ENCODE results near the gene VASH1.
"Not testable (repeated sequence)": the region's sequence is repeated elsewhere in the genome, so short reads cannot be mapped to it uniquely, and the experiment has no call there.

The VASH1 gene

DNA sequence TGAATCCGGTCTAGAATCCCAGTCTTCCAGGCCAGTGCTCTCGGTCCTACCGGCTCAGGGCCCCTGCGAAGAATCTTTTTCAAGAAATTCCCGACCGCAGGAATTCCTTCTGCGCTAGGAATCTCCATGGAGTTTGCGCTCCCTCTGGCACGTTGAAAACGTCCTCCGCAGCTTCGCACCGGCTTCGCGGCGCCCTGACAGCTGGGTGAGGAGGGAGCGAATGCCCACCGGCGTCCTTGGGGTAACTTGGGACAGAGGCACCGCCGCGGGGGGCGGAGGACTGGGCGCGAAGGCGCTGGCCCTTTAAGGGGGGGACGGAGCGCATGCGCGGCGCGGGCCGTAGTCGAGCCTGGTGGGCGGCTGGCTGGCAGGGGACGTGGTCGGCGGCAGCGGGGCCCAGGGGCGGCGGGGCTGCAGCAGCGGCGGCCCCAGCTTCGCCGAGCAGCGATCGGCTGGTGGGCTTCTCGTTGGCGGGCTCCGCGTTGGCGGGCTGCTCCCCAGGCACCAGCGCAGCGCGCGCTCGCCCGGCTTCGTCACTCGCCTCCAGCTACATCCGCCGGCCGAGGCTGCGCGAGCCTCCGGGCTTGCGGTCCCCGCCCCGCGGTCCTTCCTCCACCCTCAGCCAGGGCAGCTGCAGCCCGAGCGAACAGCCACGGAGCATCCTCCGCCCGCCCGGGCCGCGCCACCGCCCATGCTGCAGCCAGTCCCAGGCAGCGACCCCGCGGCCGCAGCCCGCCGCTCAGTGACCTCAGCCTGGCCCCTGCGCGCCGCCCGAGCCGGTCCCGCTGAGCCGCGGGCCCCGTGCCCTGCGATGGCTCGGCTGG, at the start of gene VASH1:
Gene VASH1, plus strand, starts transcription at position 333 of the 824 bp plus-strand sequence. CDS start 1,354 bp downstream, outside the sequence.
- peak; percentile 62 for DNase-seq

DNA sequence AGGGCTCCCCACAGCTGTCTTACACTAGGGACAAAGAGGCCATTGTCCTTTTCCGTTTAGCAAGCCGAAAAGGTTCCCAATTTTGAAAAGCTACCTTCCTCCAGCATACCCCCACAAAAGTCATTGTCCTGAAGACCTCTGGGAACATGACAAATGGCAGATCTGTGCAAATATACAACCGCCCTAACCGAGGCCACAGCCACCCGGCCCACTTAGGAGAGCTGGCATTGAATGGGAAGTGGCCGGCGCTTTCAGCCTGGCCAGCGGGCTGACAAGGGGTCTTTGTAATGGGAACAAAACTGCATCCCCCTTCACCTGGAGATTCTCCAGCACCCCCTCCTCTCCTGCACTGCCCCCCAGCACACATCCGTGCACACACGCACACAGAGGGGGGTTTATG, 48.1 kb upstream of the VASH1 start:
- DNase-seq, result no peak

DNA sequence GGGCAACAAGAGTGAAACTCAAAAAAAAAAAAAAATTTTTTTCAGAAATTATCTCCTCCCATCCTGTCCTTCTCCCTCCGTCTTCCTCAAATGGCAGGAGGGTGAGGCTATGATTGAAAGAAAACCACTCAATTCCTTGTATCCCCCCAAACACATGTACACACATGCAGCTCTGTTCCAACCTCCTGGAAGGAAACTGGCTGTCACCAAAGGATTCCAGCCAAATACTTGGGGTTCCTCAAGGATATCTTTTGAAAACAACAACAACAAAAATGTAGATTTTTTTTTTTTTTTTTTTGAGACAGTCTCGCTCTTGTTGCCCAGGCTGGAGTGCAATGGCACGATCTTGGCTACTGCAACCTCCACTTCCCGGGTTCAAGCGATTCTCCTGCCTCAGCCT, 46.8 kb upstream of the VASH1 start:
- DNase-seq, result no peak

DNA sequence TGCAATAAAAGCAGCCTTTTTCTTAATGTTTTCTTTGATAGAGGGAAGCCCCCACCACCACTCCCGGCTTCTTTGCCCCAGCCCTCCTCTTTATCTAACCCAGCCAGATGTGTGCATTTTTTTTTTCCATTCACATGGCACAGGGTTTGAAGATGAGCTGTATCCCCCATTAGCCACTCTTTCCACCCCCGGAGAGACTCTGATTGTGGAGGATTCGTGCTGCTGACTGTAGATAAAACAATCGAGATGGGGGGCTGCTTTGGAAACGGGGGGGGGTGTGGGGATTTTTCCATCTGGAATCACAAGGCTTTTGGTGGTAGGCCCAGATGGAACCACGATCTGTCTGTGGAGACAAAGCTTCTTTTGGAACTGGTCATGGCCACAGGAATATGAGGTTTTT, 46.2 kb upstream of the VASH1 start:
- DNase-seq, result no peak

DNA sequence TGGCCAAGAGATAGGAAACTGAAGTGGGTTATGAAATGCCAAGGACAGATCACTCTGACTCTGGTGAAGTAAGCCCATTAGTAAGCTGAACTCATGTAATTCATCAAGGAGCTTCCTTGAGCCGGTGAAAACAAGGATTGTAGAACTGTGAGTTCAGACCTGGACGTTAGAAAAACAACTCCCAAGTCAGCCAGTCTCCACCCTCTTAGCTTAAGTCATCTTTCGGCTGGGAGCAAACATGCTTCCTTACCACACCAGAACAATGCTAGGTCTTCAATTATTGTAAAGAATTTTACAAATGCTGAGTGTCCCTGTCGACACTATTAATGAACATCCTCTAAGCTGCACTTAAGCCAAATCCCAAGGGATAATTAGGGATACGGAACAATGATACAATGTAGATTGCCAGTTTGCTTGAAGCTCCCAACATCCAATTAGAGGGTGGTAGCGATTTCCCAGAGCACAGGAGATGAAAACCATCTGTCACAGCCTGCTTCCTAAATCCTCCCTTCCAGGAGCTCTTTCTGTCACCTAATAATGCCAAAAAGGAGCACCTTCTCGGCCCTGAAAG, 45.7 kb upstream of the VASH1 start:
- peak; percentile 39 for DNase-seq

DNA sequence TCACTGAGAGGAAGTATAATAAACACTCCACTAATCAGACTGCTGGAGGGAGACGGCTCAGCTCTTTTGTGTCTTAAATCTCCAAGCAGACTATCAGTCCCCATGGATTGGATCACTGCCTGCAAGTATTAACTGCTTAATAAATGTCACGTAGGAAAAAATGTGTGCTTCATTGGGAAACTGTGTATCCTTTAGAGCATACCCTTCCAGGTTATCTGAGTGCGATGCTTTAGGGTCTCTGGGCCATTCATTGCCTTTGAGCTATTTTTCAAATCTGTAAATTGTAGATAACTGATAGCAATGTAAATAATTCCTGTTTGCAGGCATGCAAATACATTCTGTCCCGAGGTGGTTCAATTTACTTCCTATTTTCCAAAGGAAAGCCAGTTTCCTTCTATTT, 45.0 kb upstream of the VASH1 start:
- DNase-seq, result no peak

DNA sequence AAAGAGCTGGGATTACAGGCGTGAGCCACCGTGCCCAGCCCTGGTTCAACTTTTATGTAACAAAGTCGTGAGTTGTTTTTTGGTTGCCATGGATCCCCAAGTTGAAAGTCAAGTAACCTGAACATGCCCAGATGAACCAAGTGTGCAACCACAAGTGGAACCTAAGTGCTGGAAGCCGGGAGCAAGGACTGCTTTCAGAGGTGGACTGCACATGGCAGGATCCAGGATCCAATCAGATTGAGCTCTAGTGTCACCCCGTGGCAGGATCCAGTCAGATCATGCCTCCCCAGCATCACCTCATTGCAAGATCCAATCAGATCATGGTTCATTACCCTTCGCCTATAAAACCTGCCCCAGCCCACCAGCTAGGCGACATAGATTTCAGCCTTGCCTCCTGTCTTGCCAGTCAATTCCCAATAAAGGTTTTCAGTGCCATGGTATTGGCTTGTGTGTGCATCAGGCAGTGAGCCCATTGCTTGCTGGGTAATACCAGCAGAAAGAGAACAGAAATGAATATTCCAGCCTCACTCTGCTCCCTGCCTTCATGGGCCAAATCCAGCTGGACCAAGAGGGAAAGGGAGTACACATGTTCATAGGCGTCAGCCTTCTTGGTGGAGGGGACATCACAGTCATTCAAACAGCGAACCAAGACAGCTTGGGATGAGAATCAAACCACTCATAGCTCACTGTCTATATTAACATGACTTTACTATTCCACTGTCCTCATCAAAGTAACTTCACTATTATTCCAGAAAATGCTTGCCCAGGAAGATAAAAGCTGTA, 43.6 kb upstream of the VASH1 start:
- no peak for DNase-seq

DNA sequence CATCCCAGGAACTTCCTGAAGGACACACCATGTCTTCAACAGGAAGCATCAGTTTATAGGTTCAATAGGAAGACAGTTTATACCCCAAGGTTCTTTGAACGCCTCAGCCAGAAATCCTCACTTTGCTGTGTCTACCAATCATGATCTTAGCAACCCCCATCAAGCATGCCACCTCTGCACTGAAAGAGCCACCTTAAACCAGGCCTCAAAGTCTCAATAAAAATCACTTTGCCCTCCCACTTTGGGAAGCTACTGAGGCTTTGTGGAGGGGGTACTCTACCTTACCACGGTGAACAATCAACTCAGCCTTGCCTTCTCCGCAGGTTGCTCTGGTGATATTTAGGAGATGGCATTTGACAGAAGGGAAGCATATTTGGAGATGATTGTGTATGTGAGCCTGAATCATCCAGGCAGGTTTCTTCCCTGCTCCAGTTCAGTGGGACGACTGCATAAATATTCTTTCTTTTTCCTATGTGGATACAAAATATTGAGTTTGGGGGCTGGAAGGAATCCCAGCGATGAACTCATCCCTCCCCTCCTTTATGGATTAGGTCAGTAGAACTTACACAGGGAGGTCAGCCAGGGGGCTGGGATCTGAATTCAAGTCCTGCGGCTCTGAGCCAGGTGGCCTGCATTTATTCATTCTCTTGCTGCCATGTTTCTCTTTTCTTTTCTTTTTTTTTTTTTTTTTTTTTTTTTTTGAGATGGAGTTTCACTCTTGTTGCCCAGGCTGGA, 42.8 kb upstream of the VASH1 start:
- DNase-seq, result no peak

DNA sequence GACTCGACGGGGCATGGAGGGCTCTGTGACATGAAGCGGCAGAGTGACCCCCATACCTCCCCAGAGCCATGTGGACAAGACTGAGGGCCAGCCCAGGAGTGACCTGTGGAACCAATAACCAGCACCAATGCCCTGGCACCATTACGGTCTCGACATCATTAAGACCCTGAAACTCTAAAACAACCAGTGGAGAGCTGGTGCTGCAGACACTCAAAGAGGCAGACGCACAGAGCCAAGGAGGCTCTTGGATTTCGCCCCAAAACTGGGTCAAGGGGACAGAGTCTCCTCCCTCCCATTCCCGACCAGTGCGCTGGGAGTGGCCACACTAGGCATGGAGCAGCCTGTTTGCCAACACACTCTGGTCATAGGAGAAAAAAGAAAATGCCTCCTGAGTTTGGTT, 41.6 kb upstream of the VASH1 start:
- DNase-seq, result no peak

DNA sequence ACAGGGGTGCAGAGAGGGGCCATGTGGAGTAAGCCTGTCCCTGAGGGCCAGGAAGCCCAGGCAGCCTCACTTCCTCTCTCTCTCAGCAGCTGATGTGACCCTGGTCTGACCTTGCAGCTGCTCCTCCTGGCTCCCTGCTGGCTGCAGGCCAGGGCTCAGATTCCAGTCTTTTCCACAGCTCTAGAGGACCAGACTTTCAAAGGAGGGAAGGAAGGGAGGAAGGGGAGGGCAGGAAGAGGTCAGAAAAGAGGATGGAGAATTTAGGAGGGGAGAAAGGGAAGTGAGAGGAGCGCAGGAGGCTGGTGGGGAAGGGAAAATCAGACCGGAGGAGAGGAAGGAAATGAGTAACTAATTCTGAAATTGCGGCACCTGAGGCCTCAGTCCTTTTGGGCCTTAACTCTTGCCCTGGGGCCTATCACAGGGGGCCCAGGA, 40.9 kb upstream of the VASH1 start:
- DNase-seq, result peak; percentile 34

DNA sequence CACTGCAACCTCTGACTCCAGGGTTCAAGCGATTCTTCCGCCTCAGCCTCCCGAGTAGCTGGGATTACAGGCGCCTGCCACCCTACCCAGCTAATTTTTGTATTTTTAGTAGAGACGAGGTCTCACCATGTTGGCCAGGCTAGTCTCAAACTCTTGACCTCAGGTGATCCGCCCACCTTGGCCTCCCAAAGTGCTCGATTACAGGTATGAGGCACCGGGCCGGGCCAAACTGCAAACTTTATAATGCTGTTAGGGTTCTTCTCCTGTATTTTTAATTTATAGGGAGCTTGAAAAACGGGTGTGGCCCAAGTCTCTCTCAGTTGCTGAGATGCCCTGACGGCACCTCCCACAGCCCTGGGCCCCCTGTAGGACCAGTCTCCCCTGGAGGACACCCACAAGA, 39.8 kb upstream of the VASH1 start:
- not testable (repeated sequence) for DNase-seq

DNA sequence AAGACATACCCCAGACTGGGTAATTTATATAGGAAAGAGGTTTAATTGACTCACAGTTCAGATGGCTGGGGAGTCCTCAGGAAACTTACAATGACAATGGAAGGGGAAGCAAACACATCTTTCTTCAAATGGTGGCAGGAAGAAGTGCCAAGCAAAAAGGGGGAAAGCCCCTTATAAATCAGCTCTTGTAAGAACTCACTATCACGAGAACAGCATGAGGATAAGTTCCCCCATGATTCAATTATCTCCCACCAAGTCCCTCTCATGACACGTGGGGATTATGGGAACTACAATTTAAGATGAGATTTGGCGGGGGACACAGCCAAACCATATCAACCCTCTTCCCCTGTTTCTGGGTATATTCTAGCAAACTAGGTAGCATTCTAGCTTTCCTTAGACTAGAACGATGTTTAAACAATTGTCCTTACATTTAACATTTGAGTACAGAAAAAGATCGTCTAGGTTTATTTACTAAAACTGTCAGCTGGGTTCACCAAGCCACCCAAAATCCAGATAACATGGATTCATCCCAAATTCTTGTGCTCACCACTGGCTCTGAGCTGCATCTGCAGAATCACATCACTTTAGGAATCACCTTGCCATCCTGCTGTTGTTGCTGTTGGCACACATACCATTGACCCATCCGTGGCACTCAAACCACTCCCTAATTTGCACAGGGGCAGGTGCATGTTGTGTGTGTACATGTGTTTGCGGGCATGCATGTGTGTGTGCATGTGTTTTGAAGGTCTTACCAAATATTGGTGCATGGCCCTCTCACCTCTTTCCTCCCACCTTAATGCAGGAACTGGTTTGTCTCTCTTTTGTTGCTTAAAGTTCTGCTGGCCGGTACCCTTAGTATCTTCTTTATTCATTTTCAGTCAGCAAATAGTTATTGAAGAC, 36.4 kb upstream of the VASH1 start:
- DNase-seq, result no peak

DNA sequence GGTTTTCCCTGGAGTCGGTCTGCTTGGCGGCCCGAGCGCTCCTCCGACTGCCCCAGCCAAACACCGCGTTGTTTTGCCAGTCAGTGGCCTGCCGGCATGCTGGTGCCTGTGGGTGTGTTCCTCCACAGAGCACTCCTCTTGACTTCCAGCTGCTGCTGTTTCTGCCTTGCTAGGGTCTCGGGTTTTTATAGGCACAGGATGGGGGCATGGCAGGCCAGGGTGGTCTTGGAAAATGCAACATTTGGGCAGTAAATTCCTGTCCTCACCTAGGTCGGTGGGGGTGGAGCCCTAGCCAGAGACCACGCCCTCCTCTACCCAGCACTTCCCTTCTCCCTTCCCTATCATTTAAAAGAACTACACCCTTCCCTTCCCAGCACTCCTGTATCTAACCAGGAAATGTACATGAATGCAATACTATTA, 34.7 kb upstream of the VASH1 start:
- DNase-seq, result no peak

DNA sequence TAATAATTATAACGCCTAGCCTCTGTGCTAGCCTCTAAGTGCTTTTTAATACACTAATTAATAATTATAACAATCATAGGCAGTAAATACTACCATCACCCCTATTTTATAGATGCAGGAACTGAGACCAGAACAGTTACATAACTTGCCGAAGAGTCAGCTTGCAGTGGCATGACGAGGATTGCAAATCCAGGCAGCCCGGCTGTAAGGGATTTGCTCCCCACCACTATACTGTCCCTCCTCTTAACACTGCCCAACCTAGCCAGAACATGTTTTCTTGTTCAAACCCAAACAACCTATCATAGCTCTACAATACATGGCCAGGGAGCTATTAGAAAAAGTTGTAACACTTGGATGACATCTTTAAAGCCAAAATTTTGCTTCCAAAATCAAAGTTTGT, 33.9 kb upstream of the VASH1 start:
- no peak for DNase-seq

DNA sequence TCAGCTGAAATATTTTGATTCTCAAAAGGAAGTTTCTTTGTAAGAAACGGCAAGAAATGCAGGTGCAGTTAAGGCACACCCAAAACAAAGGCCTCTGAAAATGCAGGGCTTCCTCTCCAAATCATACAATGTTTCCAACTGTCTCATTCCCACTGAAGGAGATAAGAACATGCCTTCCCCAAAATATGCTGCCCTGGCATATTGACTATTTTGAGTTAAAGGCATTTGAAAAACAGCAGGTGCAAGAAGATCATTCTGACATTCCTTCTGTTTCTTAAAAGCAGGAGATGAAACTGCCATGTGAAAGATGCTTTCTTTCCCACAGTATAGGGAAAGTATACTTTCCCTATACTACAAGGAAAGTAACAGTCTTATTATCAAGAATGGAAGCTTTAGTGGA, 33.4 kb upstream of the VASH1 start:
- no peak for DNase-seq

DNA sequence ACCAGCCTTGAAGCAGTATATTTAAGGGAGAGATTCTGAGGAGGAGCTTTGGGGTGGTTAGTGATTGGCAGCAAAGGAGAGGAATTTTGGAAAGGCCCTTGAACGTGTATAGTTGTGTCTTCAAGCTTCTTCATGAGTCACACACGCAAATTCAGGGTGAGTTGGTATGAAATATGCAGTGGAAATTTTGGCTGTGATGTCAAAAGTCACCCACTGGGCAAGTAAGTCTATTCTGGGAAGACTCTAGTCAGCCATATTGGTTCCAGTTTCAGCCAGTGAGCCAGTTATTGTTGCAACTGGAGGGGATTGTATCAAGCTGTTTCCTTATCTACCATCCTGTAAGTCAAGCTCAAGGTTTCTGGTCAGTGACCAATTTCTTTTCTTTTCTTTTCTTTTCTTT, 32.0 kb upstream of the VASH1 start:
- no peak for DNase-seq

DNA sequence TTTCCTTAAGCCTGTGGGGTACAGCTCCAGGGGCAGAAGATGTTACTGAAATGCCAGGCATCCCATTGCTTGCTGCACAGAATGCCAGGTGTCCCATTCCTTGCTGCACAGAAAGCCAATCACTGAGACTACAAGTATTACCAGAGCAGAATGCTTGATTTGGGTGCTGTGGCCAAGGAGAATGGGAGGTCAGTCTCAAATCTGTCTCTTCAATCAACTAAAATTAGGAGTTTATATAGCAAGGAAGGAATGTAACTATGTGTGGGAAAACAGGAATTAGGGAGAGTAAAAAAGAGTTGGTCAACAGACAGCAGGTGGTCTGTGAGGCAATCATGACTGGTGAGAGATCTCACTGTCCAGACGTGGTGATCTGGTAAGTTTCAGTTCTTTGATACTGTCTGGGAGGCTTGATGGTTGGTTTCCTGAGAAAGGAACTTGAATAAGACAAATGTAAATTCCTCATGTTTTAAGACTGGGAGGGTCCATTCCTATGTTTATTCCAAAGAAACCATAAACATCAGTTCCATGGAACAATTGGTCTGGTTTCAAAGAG, 31.2 kb upstream of the VASH1 start:
- no peak for DNase-seq

DNA sequence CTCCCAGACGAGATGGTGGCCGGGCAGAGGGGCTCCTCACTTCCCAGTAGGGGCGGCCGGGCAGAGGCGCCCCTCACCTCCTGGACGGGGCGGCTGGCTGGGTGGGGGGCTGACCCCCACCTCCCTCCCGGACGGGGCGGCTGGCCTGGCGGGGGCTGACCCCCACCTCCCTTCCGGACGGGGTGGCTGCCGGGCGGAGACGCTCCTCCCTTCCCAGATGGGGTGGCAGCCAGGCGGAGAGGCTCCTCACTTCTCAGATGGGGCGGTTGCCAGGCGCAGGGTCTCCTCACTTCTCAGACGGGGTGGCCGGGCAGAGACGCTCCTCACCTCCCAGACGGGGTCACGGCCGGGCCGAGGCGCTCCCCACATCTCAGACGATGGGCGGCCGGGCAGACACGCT, 26.8 kb upstream of the VASH1 start:
- DNase-seq, result not testable (repeated sequence)

DNA sequence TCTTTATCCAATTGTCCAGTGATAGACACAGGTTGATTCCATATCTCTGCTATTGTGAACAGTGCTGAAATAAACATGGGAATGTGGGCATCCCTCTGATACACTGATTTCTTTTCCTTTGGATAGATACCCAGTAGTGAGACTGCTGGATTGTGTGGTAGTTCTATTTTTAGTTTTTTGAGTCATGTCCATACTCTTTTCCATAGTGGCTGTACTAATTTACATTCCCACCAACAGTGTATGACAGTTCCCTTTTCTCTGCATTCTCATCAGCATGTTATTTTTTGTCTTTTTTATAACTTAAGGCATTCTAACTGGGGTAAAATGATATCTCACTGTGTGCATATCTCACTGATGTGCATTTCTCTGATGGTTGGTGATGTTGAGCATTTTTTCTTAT, 24.8 kb upstream of the VASH1 start:
- DNase-seq, result no peak

DNA sequence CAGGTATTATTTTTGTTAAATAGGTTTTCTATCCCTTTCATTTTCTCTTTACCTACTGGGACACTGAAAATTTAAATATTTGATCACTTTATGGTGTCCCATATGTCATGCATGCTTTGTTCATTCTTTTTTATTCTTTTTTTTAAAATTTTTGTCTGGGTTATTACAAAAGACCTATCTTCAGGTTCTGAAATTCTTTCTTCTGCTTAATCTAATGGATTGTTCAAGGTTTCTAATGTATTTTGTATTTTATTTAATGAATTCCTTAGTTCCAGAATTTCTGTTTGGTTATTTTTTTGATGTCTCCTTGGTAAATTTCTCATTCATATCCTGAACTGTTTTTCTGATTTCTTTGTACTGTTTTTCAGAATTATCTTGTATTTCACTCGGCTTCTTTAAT, 20.2 kb upstream of the VASH1 start:
- DNase-seq, result no peak

DNA sequence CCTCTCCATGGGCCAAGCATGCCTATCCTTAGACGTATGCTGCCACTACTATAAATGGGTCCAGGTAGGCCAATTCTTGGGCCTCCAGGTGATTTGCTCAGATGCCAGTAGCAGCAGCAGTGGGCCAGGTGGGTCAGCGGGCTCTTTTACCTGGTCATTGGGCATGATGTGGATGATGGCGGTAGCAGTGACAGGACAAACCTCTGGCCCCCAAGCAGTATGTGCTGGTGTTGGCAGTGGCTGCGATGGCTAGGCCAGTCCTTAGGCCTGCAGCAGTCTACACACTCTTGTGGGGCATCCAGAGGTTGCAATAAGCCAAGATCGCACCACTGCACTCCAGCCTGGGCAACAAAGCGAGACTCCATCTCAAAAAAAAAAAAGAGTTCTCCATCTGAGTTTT, 19.1 kb upstream of the VASH1 start:
- DNase-seq, result no peak

DNA sequence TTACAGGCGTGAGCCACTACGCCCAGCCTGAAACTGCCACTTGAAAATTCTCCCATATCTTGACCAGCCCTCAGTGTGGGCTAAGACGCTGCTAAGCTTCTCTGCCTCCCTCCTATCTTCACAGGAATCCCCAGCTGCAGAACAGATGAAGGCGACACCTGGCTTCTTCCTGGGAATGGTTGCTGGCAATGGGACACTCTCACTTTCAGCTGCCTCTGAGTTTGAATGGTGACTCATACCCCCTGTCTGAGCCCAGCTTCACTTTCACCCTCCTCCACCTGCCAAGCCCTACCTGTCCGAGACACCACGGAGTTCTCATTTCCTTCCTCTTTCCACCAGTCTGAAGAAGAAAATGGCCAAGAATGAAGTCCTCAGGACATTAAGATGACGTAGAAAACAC, 18.3 kb upstream of the VASH1 start:
- no peak for DNase-seq

Measured in NCI-H1105 treated with DMSO at 0.1 percent for 48 hours (cell line).